ENCODE data around the gene DOCK11. TPM values are rescaled to one million over a fixed set of nuclear protein-coding genes. Genes with fewer than 3 reads are reported as not detected.

Gene DOCK11
- total and polyA plus RNA-seq, 2 of the 4 experiments (the other 2 are of a cell fraction): 3.9 to 13.1 TPM

DNA sequence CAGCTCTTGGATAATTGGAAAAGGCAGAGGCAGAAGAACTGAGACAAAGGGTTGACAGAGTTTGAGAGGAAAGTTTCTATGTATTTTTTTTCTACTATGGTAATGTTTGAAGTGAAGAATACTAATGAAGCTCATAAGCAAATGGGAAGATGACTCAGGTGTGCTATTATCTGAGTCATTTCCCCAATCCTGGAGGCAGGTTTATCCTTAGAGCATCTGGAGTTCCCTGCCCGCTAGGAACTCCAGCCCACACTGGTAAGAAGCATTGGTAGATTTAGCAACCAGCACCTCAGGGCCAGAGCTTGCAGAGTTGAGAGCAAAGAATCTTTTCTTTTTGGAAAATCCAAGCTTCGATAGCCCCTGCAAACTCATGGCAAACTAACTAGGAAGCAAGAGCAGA is 55.2 kb downstream of the DOCK11 start:
- Histone ChIP-seq H4K20me1 (ENCODE audit: insufficient read depth, low read length) (no peaks in the 10 kb centered on the region), H4K5ac (ENCODE audit: low read depth, low read length) (no peak overlapping the region), H4K8ac (ENCODE audit: low read depth in 2 of 2, low read length in 2 of 2) (no peak overlapping the region), H3K4me2 (ENCODE audit: low read depth, low read length) (no peak overlapping the region), H2BK120ac (ENCODE audit: low read depth, low read length) (no peak overlapping the region), H2AFZ (replicated peaks; ENCODE audit: low read length, poor library complexity) (no peak overlapping the region), H3K36me3 (ENCODE audit: control insufficient read depth, insufficient read depth, low read length) (0 out of 2 replicates have a peak, but pooled peaks cover 2% of the 10 kb centered on the region), H3K56ac (ENCODE audit: extremely low read depth, insufficient read depth, low read length) (no peak overlapping the region), H3K9me3 (ENCODE audit: control insufficient read depth, insufficient read depth, low read length) (no peaks in the 10 kb centered on the region), H3K9ac (ENCODE audit: low read depth, low read length) (no peak overlapping the region), H3K4ac (ENCODE audit: low read depth, low read length) (no peak overlapping the region), H3K27ac (ENCODE audit: insufficient read depth, low read length) (no peak overlapping the region), H3K23ac (ENCODE audit: low read depth, low read length) (no peak overlapping the region), H4K91ac (ENCODE audit: insufficient read depth, low read depth, low read length) (no peak overlapping the region), H2BK5ac (ENCODE audit: low read depth, low read length, poor library complexity, severe bottlenecking) (no peak overlapping the region), H3K79me1 (ENCODE audit: low read depth in 1 of 2, low read length in 2 of 2) (no peaks in the 10 kb centered on the region), H3K18ac (ENCODE audit: low read depth, low read length) (no peak overlapping the region), H3K4me1 (ENCODE audit: control insufficient read depth, insufficient read depth, low read length) (peaks cover 2% of the 10 kb centered on the region), H2BK20ac (ENCODE audit: low read depth, low read length) (no peak overlapping the region), H3K14ac (replicated peaks; ENCODE audit: low read depth, low read length) (no peak overlapping the region), H2AK9ac (replicated peaks; ENCODE audit: low read depth, low read length, poor library complexity) (no peak overlapping the region), H3K4me3 (ENCODE audit: insufficient read depth, low read depth, low read length) (no peak overlapping the region), H3K9me1 (ENCODE audit: insufficient read depth, low read length) (no peaks in the 10 kb centered on the region; the same call in 1 of the 2 replicates), H2AK5ac (ENCODE audit: low read depth, low read length) (no peak overlapping the region), H2BK15ac (ENCODE audit: low read depth, low read length) (no peak overlapping the region), H3K27me3 (ENCODE audit: control insufficient read depth, insufficient read depth, low read length) (no peaks in the 10 kb centered on the region; the same call in 1 of the 2 replicates)
- ATAC-seq (ENCODE audit: low read depth) (no peak), DNase-seq (peak; percentile 28)
- POLR2A ChIA-PET (ENCODE audit: unreplicated experiment): no interaction called here
- no TSS peak for BruUV-seq (replicated peaks)
- CTCF ChIA-PET: interaction anchor here (1.3 kb wide), 1 partner anchor 54 kb away, joined by 3 read pairs; no protein-coding TSS in a partner anchor
- dilution Hi-C loops (cut with HindIII; ENCODE audit: low sequenced_read_pairs, unreplicated experiment): no loop called here
- 100% methylated on average over 1 of the region's 2 CpGs; no CpG with 5 or more reads in 1 of the 2 experiments for WGBS, 2 experiments (ENCODE audit: extremely low coverage in 2 of 2, insufficient read length in 1 of 2)
- intact Hi-C loops (cut with micrococcal nuclease): no loop called here
- in situ Hi-C loops (cut with MboI; ENCODE audit: low sequenced_read_pairs): no loop called here
- no peak for TF ChIP-seq RFX5 (IDR thresholded peaks at IDR 0.05; ENCODE audit: low read depth, low read length)
- no peak for TF ChIP-seq BHLHE40 (IDR thresholded peaks at IDR 0.05; ENCODE audit: low read depth, low read length)
- TF ChIP-seq NFE2L2 (IDR thresholded peaks at IDR 0.05; ENCODE audit: low read depth, low read length): no peak
- no peak for TF ChIP-seq MAFK (IDR thresholded peaks at IDR 0.05; ENCODE audit: low read depth, low read length)
- no peak for TF ChIP-seq CHD1 (IDR thresholded peaks at IDR 0.05; ENCODE audit: low read depth, low read length)
- TF ChIP-seq ELK1 (IDR thresholded peaks at IDR 0.05; ENCODE audit: borderline replicate concordance, low read depth, low read length): no peak
- no peak for TF ChIP-seq USF2 (IDR thresholded peaks at IDR 0.05; ENCODE audit: low read depth, low read length)
- TF ChIP-seq RCOR1 (IDR thresholded peaks at IDR 0.05; ENCODE audit: insufficient replicate concordance, low read length): no peak
- TF ChIP-seq, protein P1, sequence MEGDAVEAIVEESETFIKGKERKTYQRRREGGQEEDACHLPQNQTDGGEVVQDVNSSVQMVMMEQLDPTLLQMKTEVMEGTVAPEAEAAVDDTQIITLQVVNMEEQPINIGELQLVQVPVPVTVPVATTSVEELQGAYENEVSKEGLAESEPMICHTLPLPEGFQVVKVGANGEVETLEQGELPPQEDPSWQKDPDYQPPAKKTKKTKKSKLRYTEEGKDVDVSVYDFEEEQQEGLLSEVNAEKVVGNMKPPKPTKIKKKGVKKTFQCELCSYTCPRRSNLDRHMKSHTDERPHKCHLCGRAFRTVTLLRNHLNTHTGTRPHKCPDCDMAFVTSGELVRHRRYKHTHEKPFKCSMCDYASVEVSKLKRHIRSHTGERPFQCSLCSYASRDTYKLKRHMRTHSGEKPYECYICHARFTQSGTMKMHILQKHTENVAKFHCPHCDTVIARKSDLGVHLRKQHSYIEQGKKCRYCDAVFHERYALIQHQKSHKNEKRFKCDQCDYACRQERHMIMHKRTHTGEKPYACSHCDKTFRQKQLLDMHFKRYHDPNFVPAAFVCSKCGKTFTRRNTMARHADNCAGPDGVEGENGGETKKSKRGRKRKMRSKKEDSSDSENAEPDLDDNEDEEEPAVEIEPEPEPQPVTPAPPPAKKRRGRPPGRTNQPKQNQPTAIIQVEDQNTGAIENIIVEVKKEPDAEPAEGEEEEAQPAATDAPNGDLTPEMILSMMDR (conservative IDR thresholded peaks at IDR 0.05; ENCODE audit: low read depth, low read length): no peak
- TF ChIP-seq FOS (IDR thresholded peaks at IDR 0.05; ENCODE audit: low read depth, low read length): no peak
- TF ChIP-seq SMC3 (IDR thresholded peaks at IDR 0.05; ENCODE audit: low read depth, low read length): no peak
- no peak for TF ChIP-seq POLR2A (IDR thresholded peaks at IDR 0.05; ENCODE audit: low read depth, low read length)
- no peak for TF ChIP-seq RAD21 (IDR thresholded peaks at IDR 0.05; ENCODE audit: low read length)
- TF ChIP-seq MXI1 (IDR thresholded peaks at IDR 0.05; ENCODE audit: borderline replicate concordance, low read depth, low read length): no peak
- TF ChIP-seq MAZ (IDR thresholded peaks at IDR 0.05; ENCODE audit: borderline replicate concordance, low read depth, low read length): no peak
- no peak for TF ChIP-seq CEBPB (IDR thresholded peaks at IDR 0.05; ENCODE audit: low read depth, low read length)
